IMR-90 (cell line): ENCODE data around the gene CTCFL. TPM values are rescaled to one million over a fixed set of nuclear protein-coding genes. Genes with fewer than 3 reads are reported as not detected.

Source experiments
- ATAC-seq: fragments of 200-7000 bp; cut with Tn5 transposase; 2 replicates; pipeline ENCODE4 v1.9.1; 2020; ENCODE audit warnings: low read depth, mild to moderate bottlenecking, moderate library complexity
- BruUV-seq: library from RNA; stranded (reverse); fragments of 400-500 nt; replicated peaks from 2 replicates; lab custom pipeline; 2021; lab: Mats Ljungman, UMichigan
- CTCF ChIA-PET: fragments of 300-600 bp; formaldehyde crosslinking; extraction: SDS; loops from one replicate; lab custom pipeline; 2021; ENCODE audit warnings: antibody characterized with exemption; lab: Yijun Ruan, JAX
- POLR2A ChIA-PET: fragments of 300-600 bp; sonication (Branson Sonifier 250); formaldehyde crosslinking; loops from one replicate; lab custom pipeline; 2022; ENCODE audit warnings: antibody characterized with exemption; ENCODE audit not compliant: unreplicated experiment; lab: Charles Lee
- DNase-seq: peaks from one replicate; pipeline ENCODE4 v3.0.0; 2013
- H2AFZ ChIP-seq: replicated peaks from 2 replicates; pipeline ENCODE3; 2013; ENCODE audit warnings: low read length, mild to moderate bottlenecking; ENCODE audit not compliant: poor library complexity
- H2AK5ac ChIP-seq: 2 replicates; pipeline ENCODE4 v1.6.1; 2013; ENCODE audit warnings: low read depth, low read length, inconsistent platforms
- H2AK9ac ChIP-seq: replicated peaks from 2 replicates; pipeline ENCODE3; 2013; ENCODE audit warnings: mild to moderate bottlenecking, low read depth, low read length, moderate library complexity; ENCODE audit not compliant: poor library complexity
- H2BK120ac ChIP-seq: 2 replicates; pipeline ENCODE4 v1.6.1; 2013; ENCODE audit warnings: low read depth, low read length, inconsistent platforms
- H2BK15ac ChIP-seq: 3 replicates; pipeline ENCODE4 v1.6.1; 2013; ENCODE audit warnings: low read depth, low read length, inconsistent platforms
- H2BK20ac ChIP-seq: 2 replicates; pipeline ENCODE4 v1.6.1; 2013; ENCODE audit warnings: low read depth, mild to moderate bottlenecking, inconsistent platforms, low read length, moderate library complexity
- H2BK5ac ChIP-seq: 2 replicates; pipeline ENCODE4 v1.6.1; 2013; ENCODE audit warnings: mild to moderate bottlenecking, low read depth, low read length, inconsistent platforms; ENCODE audit not compliant: poor library complexity, severe bottlenecking
- H3K14ac ChIP-seq: replicated peaks from 2 replicates; pipeline ENCODE4 v1.6.1; 2013; ENCODE audit warnings: low read depth, low read length, inconsistent platforms
- H3K18ac ChIP-seq: 2 replicates; pipeline ENCODE4 v1.6.1; 2013; ENCODE audit warnings: low read depth, low read length, control low read depth
- H3K23ac ChIP-seq: 2 replicates; pipeline ENCODE4 v1.6.1; 2013; ENCODE audit warnings: low read depth, low read length, inconsistent platforms
- H3K27ac ChIP-seq: 2 replicates; pipeline ENCODE4 v1.5.1; 2013; ENCODE audit warnings: mild to moderate bottlenecking, control low read depth, low read length; ENCODE audit not compliant: insufficient read depth
- H3K27me3 ChIP-seq: 2 replicates; pipeline ENCODE4 v1.6.1; 2013; ENCODE audit warnings: low read length; ENCODE audit not compliant: control insufficient read depth, insufficient read depth
- H3K36me3 ChIP-seq: 2 replicates; pipeline ENCODE4 v1.6.1; 2013; ENCODE audit warnings: low read length, mixed read lengths; ENCODE audit not compliant: control insufficient read depth, insufficient read depth
- H3K4ac ChIP-seq: 2 replicates; pipeline ENCODE4 v1.6.1; 2013; ENCODE audit warnings: low read depth, low read length, inconsistent platforms
- H3K4me1 ChIP-seq: 2 replicates; pipeline ENCODE4 v1.6.1; 2013; ENCODE audit warnings: low read length, mixed read lengths; ENCODE audit not compliant: control insufficient read depth, insufficient read depth
- H3K4me2 ChIP-seq: 2 replicates; pipeline ENCODE4 v1.6.1; 2013; ENCODE audit warnings: low read depth, mild to moderate bottlenecking, control low read depth, low read length, moderate library complexity
- H3K4me3 ChIP-seq: 2 replicates; pipeline ENCODE4 v1.5.1; 2013; ENCODE audit warnings: low read depth, mild to moderate bottlenecking, control low read depth, low read length, moderate library complexity; ENCODE audit not compliant: insufficient read depth
- H3K56ac ChIP-seq: 2 replicates; pipeline ENCODE4 v1.6.1; 2013; ENCODE audit warnings: low read length, inconsistent platforms; ENCODE audit not compliant: insufficient read depth; ENCODE audit errors: extremely low read depth
- H3K79me1 ChIP-seq, 2 experiments: 2 replicates each; pipeline ENCODE4 v1.6.1; 2013; ENCODE audit warnings: low read length in 2 of 2, inconsistent platforms in 1 of 2, low read depth in 1 of 2
- H3K9ac ChIP-seq: 2 replicates; pipeline ENCODE4 v1.6.1; 2013; ENCODE audit warnings: low read depth, low read length, control low read depth
- H3K9me1 ChIP-seq: 2 replicates; pipeline ENCODE4 v1.6.1; 2013; ENCODE audit warnings: low read length, inconsistent platforms; ENCODE audit not compliant: insufficient read depth
- H3K9me3 ChIP-seq: 2 replicates; pipeline ENCODE4 v1.6.1; 2013; ENCODE audit warnings: low read length; ENCODE audit not compliant: control insufficient read depth, insufficient read depth
- H4K20me1 ChIP-seq: 2 replicates; pipeline ENCODE4 v1.6.1; 2013; ENCODE audit warnings: low read length, inconsistent platforms; ENCODE audit not compliant: insufficient read depth
- H4K5ac ChIP-seq: 2 replicates; pipeline ENCODE4 v1.6.1; 2013; ENCODE audit warnings: mild to moderate bottlenecking, low read depth, low read length, control low read depth
- H4K8ac ChIP-seq, 2 experiments: 2 replicates each; pipeline ENCODE4 v1.6.1; 2013; ENCODE audit warnings: low read depth in 2 of 2, low read length in 2 of 2, control low read depth in 1 of 2, inconsistent platforms in 1 of 2
- H4K91ac ChIP-seq: 2 replicates; pipeline ENCODE4 v1.6.1; 2013; ENCODE audit warnings: low read depth, low read length, inconsistent platforms; ENCODE audit not compliant: insufficient read depth
- BHLHE40 ChIP-seq: fragments of 150-350 bp; IDR thresholded peaks from 2 replicates; pipeline ENCODE4 v1.6.1; 2016; ENCODE audit warnings: mild to moderate bottlenecking, low read depth, low read length
- CHD1 ChIP-seq: IDR thresholded peaks from 2 replicates; pipeline ENCODE4 v1.6.1; 2012; ENCODE audit warnings: low read depth, low read length, improper control_type of control experiment
- CTCF ChIP-seq: conservative IDR thresholded peaks from 2 replicates; pipeline ENCODE4 v1.5.1; 2012; ENCODE audit warnings: mild to moderate bottlenecking, low read depth, low read length, improper control_type of control experiment
- ELK1 ChIP-seq: fragments of 150-350 bp; IDR thresholded peaks from 2 replicates; pipeline ENCODE4 v1.6.1; 2016; ENCODE audit warnings: low read depth, mild to moderate bottlenecking, low read length, moderate library complexity, borderline replicate concordance
- FOS ChIP-seq: fragments of 150-350 bp; IDR thresholded peaks from 2 replicates; pipeline ENCODE4 v1.6.1; 2016; ENCODE audit warnings: low read depth, low read length
- MAFK ChIP-seq: IDR thresholded peaks from 2 replicates; pipeline ENCODE4 v1.6.1; 2012; ENCODE audit warnings: low read depth, low read length, improper control_type of control experiment
- MAZ ChIP-seq: IDR thresholded peaks from 2 replicates; pipeline ENCODE4 v1.6.1; 2012; ENCODE audit warnings: low read depth, mild to moderate bottlenecking, low read length, improper control_type of control experiment, moderate library complexity, borderline replicate concordance
- MXI1 ChIP-seq: IDR thresholded peaks from 2 replicates; pipeline ENCODE4 v1.6.1; 2012; ENCODE audit warnings: low read depth, mild to moderate bottlenecking, low read length, moderate library complexity, borderline replicate concordance
- NFE2L2 ChIP-seq: fragments of 150-350 bp; IDR thresholded peaks from 2 replicates; pipeline ENCODE4 v1.6.1; 2016; ENCODE audit warnings: low read depth, mild to moderate bottlenecking, low read length
- POLR2A ChIP-seq: IDR thresholded peaks from 2 replicates; pipeline ENCODE4 v1.6.1; 2012; ENCODE audit warnings: mild to moderate bottlenecking, low read depth, low read length
- RAD21 ChIP-seq: IDR thresholded peaks from 2 replicates; pipeline ENCODE4 v1.6.1; 2012; ENCODE audit warnings: low read length, improper control_type of control experiment
- RCOR1 ChIP-seq: IDR thresholded peaks from 2 replicates; pipeline ENCODE4 v1.6.1; 2012; ENCODE audit warnings: mild to moderate bottlenecking, low read length, improper control_type of control experiment; ENCODE audit not compliant: insufficient replicate concordance
- RFX5 ChIP-seq: IDR thresholded peaks from 2 replicates; pipeline ENCODE4 v1.8.0; 2012; ENCODE audit warnings: low read depth, mild to moderate bottlenecking, low read length, moderate library complexity
- USF2 ChIP-seq: fragments of 150-350 bp; IDR thresholded peaks from 2 replicates; pipeline ENCODE4 v1.6.1; 2017; ENCODE audit warnings: mild to moderate bottlenecking, antibody characterized with exemption, low read length, low read depth
- WGBS, 2 experiments: methylation state at CpG; one replicate each; pipeline versions ENCODE4 v1.1.5 to v1.1.7; 2013; ENCODE audit warnings: missing lambda C conversion rate in 2 of 2; ENCODE audit not compliant: insufficient read length in 1 of 2; ENCODE audit errors: extremely low coverage in 2 of 2; 5-methylcytosine and 5-hydroxymethylcytosine counted together
- dilution Hi-C: fragments of 300-500 bp; cut with HindIII; formaldehyde crosslinking; loops from one replicate; pipeline ENCODE4 v1.14.3; 2018; ENCODE audit warnings: low sequenced_read_pairs; ENCODE audit not compliant: unreplicated experiment
- in situ Hi-C: fragments of 300-500 bp; cut with MboI; formaldehyde crosslinking; loops from 3 replicates; pipeline ENCODE4 v1.14.3; 2019; ENCODE audit warnings: low sequenced_read_pairs, inconsistent platforms, mixed read lengths
- intact Hi-C: fragments of 100-400 bp; cut with micrococcal nuclease; formaldehyde crosslinking; loops from 2 replicates; pipeline ENCODE4 v1.10.0; 2022
- polyA plus RNA-seq, 3 experiments: library from polyadenylated mRNA; depleted of rRNA; stranded (reverse); fragments of >200 nt; gene quantifications; 2 replicates each; pipeline ENCODE4 v1.2.3, GENCODE V29; 2012; ENCODE audit warnings: low replicate concordance in 1 of 3
- total RNA-seq: library from RNA; depleted of rRNA; stranded (reverse); fragments of >200 nt; gene quantifications from 2 replicates; pipeline ENCODE4 v1.2.3, GENCODE V29; 2012

The CTCFL gene
- total and polyA plus RNA-seq, 2 of the 4 experiments (the other 2 are of a cell fraction): not detected

GRCh38 chr20:57570920-57571319 lies 46.0 kb upstream of the CTCFL start:
- H3K4me2 ChIP-seq: no peak overlapping the region
- no peak for TF ChIP-seq POLR2A
- no peak for TF ChIP-seq FOS
- no peak for TF ChIP-seq NFE2L2
- TF ChIP-seq MAFK: no peak
- TF ChIP-seq ELK1: no peak
- no peak for TF ChIP-seq MXI1
- no peak for TF ChIP-seq MAZ
- TF ChIP-seq RFX5: no peak
- no peak for TF ChIP-seq CTCF
- no peak for TF ChIP-seq USF2
- no peak for TF ChIP-seq RAD21
- no peak for TF ChIP-seq RCOR1
- no peak for TF ChIP-seq BHLHE40
- TF ChIP-seq CHD1: no peak
- no peaks in the 10 kb centered on the region for H4K20me1 ChIP-seq
- no peak overlapping the region for H2BK15ac ChIP-seq
- H3K4me1 ChIP-seq: no peaks in the 10 kb centered on the region
- no TSS peak for BruUV-seq
- no peak overlapping the region for H2BK120ac ChIP-seq
- H3K9me3 ChIP-seq: no peaks in the 10 kb centered on the region
- in situ Hi-C loops: no loop called here
- POLR2A ChIA-PET: no interaction called here
- no peak for DNase-seq
- no peak overlapping the region for H2AK5ac ChIP-seq
- peaks cover 12% of the 10 kb centered on the region for H3K27me3 ChIP-seq
- H2AK9ac ChIP-seq: no peak overlapping the region
- CTCF ChIA-PET: no interaction called here
- no peak overlapping the region for H4K5ac ChIP-seq
- no peaks in the 10 kb centered on the region for H3K9me1 ChIP-seq
- H4K8ac ChIP-seq: no peak overlapping the region
- no peaks in the 10 kb centered on the region for H3K79me1 ChIP-seq
- H3K14ac ChIP-seq: no peak overlapping the region
- H2BK5ac ChIP-seq: no peak overlapping the region
- H4K91ac ChIP-seq: no peak overlapping the region
- no peak overlapping the region for H3K23ac ChIP-seq
- H3K9ac ChIP-seq: no peak overlapping the region
- no peaks in the 10 kb centered on the region for H3K36me3 ChIP-seq
- H3K4ac ChIP-seq: no peak overlapping the region
- WGBS, 2 experiments: 37% methylated on average over 3 of the region's 8 CpGs; no CpG with 5 or more reads in 1 of the 2 experiments
- no peak overlapping the region for H2AFZ ChIP-seq
- no peak overlapping the region for H3K27ac ChIP-seq
- dilution Hi-C loops: no loop called here
- no peak overlapping the region for H3K18ac ChIP-seq
- no peak overlapping the region for H3K4me3 ChIP-seq
- no peak overlapping the region for H3K56ac ChIP-seq
- ATAC-seq: no peak
- H2BK20ac ChIP-seq: no peak overlapping the region
- intact Hi-C loops: no loop called here
